Naive thymus-derived CD4-positive, alpha-beta T cell (primary cell): Measurements from ENCODE around the gene PLEKHA7. TPM values are rescaled to one million over a fixed set of nuclear protein-coding genes. Genes with fewer than 3 reads are reported as not detected.

Experiments used
- ATAC-seq: fragments of 150-1000 bp; cut with Tn5 transposase; 2 replicates; pipeline ENCODE4 v1.10.0; 2021; ENCODE audit warnings: mild to moderate bottlenecking, moderate library complexity
- CTCF ChIA-PET: fragments of 350-600 bp; sonication (Branson Sonifier 250); formaldehyde crosslinking; loops from one replicate; lab custom pipeline; 2021; ENCODE audit warnings: antibody characterized with exemption; lab: Charles Lee
- POLR2A ChIA-PET: fragments of 350-600 bp; sonication (Branson Sonifier 250); formaldehyde crosslinking; loops from one replicate; lab custom pipeline; 2021; ENCODE audit warnings: antibody characterized with exemption, inconsistent platforms; lab: Charles Lee
- DNase-seq, 9 donors: peaks; one replicate each; pipeline versions ENCODE4 v3.0.0 to v3.0.0-alpha.2; 2020 to 2022; ENCODE audit warnings: mixed read lengths in 1 of 9
- H3K27ac ChIP-seq: one replicate; pipeline ENCODE4 v1.7.0; 2013; ENCODE audit warnings: mild to moderate bottlenecking, low read depth, low read length, moderate library complexity
- H3K27me3 ChIP-seq, 2 donors: one replicate each; pipeline ENCODE4 v1.7.0; 2013; ENCODE audit warnings: low read length in 2 of 2, mild to moderate bottlenecking in 2 of 2, moderate library complexity in 2 of 2; ENCODE audit not compliant: control insufficient read depth in 2 of 2, insufficient read depth in 2 of 2
- H3K36me3 ChIP-seq, 3 experiments: 1 replicate in 2 of 3; 2 replicates in 1 of 3; pipeline ENCODE4 v1.7.0; 2013; ENCODE audit warnings: low read length in 3 of 3, mild to moderate bottlenecking in 3 of 3, moderate library complexity in 1 of 3; ENCODE audit not compliant: insufficient read depth in 3 of 3, control insufficient read depth in 2 of 3
- H3K4me1 ChIP-seq, 2 donors: one replicate each; pipeline ENCODE4 v1.7.0; 2013; ENCODE audit warnings: low read length in 2 of 2, mild to moderate bottlenecking in 2 of 2, moderate library complexity in 1 of 2; ENCODE audit not compliant: control insufficient read depth in 2 of 2, insufficient read depth in 2 of 2
- H3K4me3 ChIP-seq: 2 replicates; pipeline ENCODE4 v1.7.0; 2013; ENCODE audit warnings: mild to moderate bottlenecking, low read length
- H3K9me3 ChIP-seq, 3 experiments: 1 replicate in 2 of 3; 2 replicates in 1 of 3; pipeline ENCODE4 v1.7.0; 2013; ENCODE audit warnings: low read length in 3 of 3; ENCODE audit not compliant: control insufficient read depth in 2 of 3
- H3K27ac Mint-ChIP-seq, 9 donors: one replicate each; pipeline ENCODE4 v1.8.0; 2020 to 2022; ENCODE audit warnings: mixed read lengths in 9 of 9, mild to moderate bottlenecking in 8 of 9, moderate library complexity in 5 of 9, inconsistent platforms in 2 of 9
- H3K27me3 Mint-ChIP-seq, 5 donors: one replicate each; pipeline ENCODE4 v1.8.0; 2021 to 2022; ENCODE audit warnings: mixed read lengths in 5 of 5, mild to moderate bottlenecking in 1 of 5
- H3K36me3 Mint-ChIP-seq, 5 donors: one replicate each; pipeline ENCODE4 v1.8.0; 2020 to 2022; ENCODE audit warnings: mixed read lengths in 5 of 5, mild to moderate bottlenecking in 3 of 5, inconsistent platforms in 1 of 5
- H3K4me1 Mint-ChIP-seq, 7 donors: one replicate each; pipeline ENCODE4 v1.8.0; 2020 to 2022; ENCODE audit warnings: mixed read lengths in 7 of 7, mild to moderate bottlenecking in 3 of 7, inconsistent platforms in 1 of 7
- H3K4me3 Mint-ChIP-seq, 10 donors: one replicate each; pipeline ENCODE4 v1.8.0; 2020 to 2022; ENCODE audit warnings: mild to moderate bottlenecking in 10 of 10, mixed read lengths in 10 of 10, moderate library complexity in 6 of 10, inconsistent platforms in 2 of 10
- H3K9me3 Mint-ChIP-seq, 11 donors: one replicate each; pipeline ENCODE4 v1.8.0; 2020 to 2022; ENCODE audit warnings: mixed read lengths in 11 of 11, mild to moderate bottlenecking in 4 of 11, inconsistent platforms in 1 of 11, moderate library complexity in 1 of 11
- intact Hi-C, 2 donors: fragments of 100-400 bp; cut with micrococcal nuclease; formaldehyde crosslinking; loops; one replicate each; pipeline ENCODE4 v1.15.1; 2023
- polyA plus RNA-seq, 2 donors: library from polyadenylated mRNA; unstranded; fragments of 300-500 nt; fragmentation: Illumina TruSeq; gene quantifications; one replicate each; pipeline ENCODE4 v1.2.3, GENCODE V29; 2021
- total RNA-seq, 6 experiments: library from RNA in 5 of 6; stranded (reverse) in 5 of 6; gene quantifications; 1 replicate in 5 of 6; 2 replicates in 1 of 6; pipeline ENCODE4 v1.2.3 and lab custom pipeline; 2021 to 2026

Gene PLEKHA7
- total and polyA plus RNA-seq, 7 experiments from 2014 or later, result 0.84 to 4.8 (median 2.4) TPM

- ChIA-PET CTCF (no interaction called here), POLR2A (no interaction called here)
- Mint-ChIP-seq H3K27ac (peak overlapping the region in 5 of 9 donors; percentile 21 to 67 (median 51)), H3K4me3 (no peak overlapping the region), H3K27me3 (no peaks in the 10 kb centered on the region), H3K9me3 (peaks cover 0 to 2% (median 0%) of the 10 kb centered on the region in 11 donors), H3K4me1 (peaks cover 13 to 76% (median 42%) of the 10 kb centered on the region in 7 donors), H3K36me3 (peaks cover 0 to 56% (median 31%) of the 10 kb centered on the region in 5 donors)
- intact Hi-C loops, result no loop called here
- no peak for DNase-seq
- Histone ChIP-seq H3K27ac (peak overlapping the region; percentile 28), H3K4me3 (no peak overlapping the region), H3K36me3 (peaks cover 3 to 53% (median 13%) of the 10 kb centered on the region in 3 experiments), H3K4me1 (peaks cover 15 to 21% of the 10 kb centered on the region in 2 donors), H3K27me3 (no peaks in the 10 kb centered on the region), H3K9me3 (no peaks in the 10 kb centered on the region)
- no peak for ATAC-seq
Observed at GRCh38 chr11:16745950-16746605, 268.1 kb downstream of the PLEKHA7 start.

GRCh38 chr11:16744128-16744725, 270.0 kb downstream of the PLEKHA7 start:
- H3K36me3 Mint-ChIP-seq, result peaks cover 0 to 42% (median 29%) of the 10 kb centered on the region in 5 donors

DNA sequence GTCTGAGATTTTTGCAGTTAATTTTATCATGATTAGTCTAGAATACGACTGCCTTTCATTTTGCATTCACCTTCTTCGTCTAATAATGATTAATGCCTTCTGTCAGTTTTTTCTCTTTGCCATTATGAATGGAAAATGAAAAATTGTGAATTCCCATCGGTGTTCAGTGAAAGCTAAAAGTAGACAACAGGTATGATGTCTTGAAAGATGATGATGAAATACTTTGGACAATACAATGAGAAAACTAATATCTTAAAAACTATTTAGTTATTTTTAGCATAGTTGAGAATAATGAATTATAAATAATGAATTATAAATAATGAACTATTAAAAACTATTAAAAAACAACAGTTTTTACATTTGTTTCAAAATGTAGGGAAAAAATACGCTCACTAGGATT, 270.7 kb downstream of the PLEKHA7 start:
- peaks cover 0 to 42% (median 25%) of the 10 kb centered on the region in 5 donors for H3K36me3 Mint-ChIP-seq
- peaks cover 0 to 2% (median 0%) of the 10 kb centered on the region in 11 donors for H3K9me3 Mint-ChIP-seq
- Histone ChIP-seq H3K36me3 (peaks cover 3 to 38% (median 6%) of the 10 kb centered on the region in 3 experiments), H3K9me3 (no peaks in the 10 kb centered on the region), H3K27ac (no peak overlapping the region), H3K4me1 (peaks cover 28 to 34% of the 10 kb centered on the region in 2 donors), H3K4me3 (no peak overlapping the region), H3K27me3 (no peaks in the 10 kb centered on the region)
- no peaks in the 10 kb centered on the region for H3K27me3 Mint-ChIP-seq
- peak overlapping the region in 7 of 10 donors; percentile 6 to 63 (median 47) for H3K4me3 Mint-ChIP-seq
- H3K4me1 Mint-ChIP-seq, result peaks cover 5 to 65% (median 43%) of the 10 kb centered on the region in 7 donors
- DNase-seq, result no peak
- no peak for ATAC-seq
- peak overlapping the region in 5 of 9 donors; percentile 20 to 75 (median 56) for H3K27ac Mint-ChIP-seq
- ChIA-PET POLR2A (no interaction called here), CTCF (no interaction called here)
- intact Hi-C loops, result no loop called here

More at GRCh38 chr11:16744128-16744725, 270.0 kb downstream of the PLEKHA7 start:
- intact Hi-C loops, result no loop called here
- ChIA-PET CTCF (no interaction called here), POLR2A (no interaction called here)
- peak overlapping the region; percentile 29 for H3K27ac ChIP-seq
- H3K4me3 ChIP-seq, result no peak overlapping the region
- Mint-ChIP-seq H3K4me1 (peaks cover 5 to 68% (median 43%) of the 10 kb centered on the region in 7 donors), H3K9me3 (peaks cover 0 to 2% (median 0%) of the 10 kb centered on the region in 11 donors), H3K4me3 (peak overlapping the region in 9 of 10 donors; percentile 1 to 56 (median 16)), H3K27me3 (no peaks in the 10 kb centered on the region), H3K27ac (peak overlapping the region in 5 of 9 donors; percentile 7 to 82 (median 49))
- ATAC-seq, result no peak
- H3K9me3 ChIP-seq, result no peaks in the 10 kb centered on the region
- no peaks in the 10 kb centered on the region for H3K27me3 ChIP-seq
- DNase-seq, result no peak
- peaks cover 3 to 34% (median 6%) of the 10 kb centered on the region in 3 experiments for H3K36me3 ChIP-seq
- H3K4me1 ChIP-seq, result peaks cover 28 to 34% of the 10 kb centered on the region in 2 donors

GRCh38 chr11:16741473-16741872, 272.7 kb downstream of the PLEKHA7 start:
- no peaks in the 10 kb centered on the region for H3K27me3 ChIP-seq
- no peaks in the 10 kb centered on the region for H3K9me3 ChIP-seq
- peaks cover 0 to 33% (median 19%) of the 10 kb centered on the region in 5 donors for H3K36me3 Mint-ChIP-seq
- ChIA-PET CTCF (no interaction called here), POLR2A (interaction anchor here (1.0 kb wide), 1 partner anchor 21 kb away, joined by 3 read pairs; no protein-coding TSS in a partner anchor)
- no peak overlapping the region for H3K4me3 ChIP-seq
- ATAC-seq (no peak), DNase-seq (no peak)
- H3K9me3 Mint-ChIP-seq, result peaks cover 0 to 2% (median 0%) of the 10 kb centered on the region in 11 donors
- peak overlapping the region; percentile 2 for H3K27ac ChIP-seq
- H3K27ac Mint-ChIP-seq, result peak overlapping the region in 5 of 9 donors; percentile 35 to 79 (median 64)
- peaks cover 28 to 34% of the 10 kb centered on the region in 2 donors for H3K4me1 ChIP-seq
- H3K4me1 Mint-ChIP-seq, result peaks cover 6 to 60% (median 43%) of the 10 kb centered on the region in 7 donors
- intact Hi-C loops, result no loop called here
- H3K36me3 ChIP-seq, result peaks cover 0 to 18% (median 0%) of the 10 kb centered on the region in 3 experiments
- no peaks in the 10 kb centered on the region for H3K27me3 Mint-ChIP-seq
- H3K4me3 Mint-ChIP-seq, result peak overlapping the region in 8 of 10 donors; percentile 10 to 81 (median 74)

- Mint-ChIP-seq H3K4me1 (peaks cover 6 to 37% (median 24%) of the 10 kb centered on the region in 7 donors), H3K36me3 (peaks cover 0 to 15% (median 6%) of the 10 kb centered on the region in 5 donors), H3K4me3 (no peak overlapping the region), H3K27ac (no peak overlapping the region), H3K9me3 (no peaks in the 10 kb centered on the region), H3K27me3 (peaks cover 0 to 3% (median 0%) of the 10 kb centered on the region in 5 donors)
- no peaks in the 10 kb centered on the region for H3K9me3 ChIP-seq
- ATAC-seq, result no peak
- H3K4me1 ChIP-seq, result peaks cover 28 to 34% of the 10 kb centered on the region in 2 donors
- H3K27me3 ChIP-seq, result no peaks in the 10 kb centered on the region
- DNase-seq, result peak in 4 of 9 donors; percentile 14 to 43 (median 26)
- POLR2A ChIA-PET, result interaction anchor here (0.6 to 3.3 kb wide), 10 partner anchors 9 to 1656 kb away, joined by 3 to 26 read pairs (median 3); partner anchors contain the start of gene SERGEF
- H3K27ac ChIP-seq, result peak overlapping the region; percentile 98
- intact Hi-C loops, result loop anchor here (1.0 to 10.0 kb wide), 12 partner anchors 133 to 1895 kb away; partner anchors contain the start of genes RPS13 (in 2 of the 2), SERGEF (in 2 of the 2), NCR3LG1 (in 1 of the 2) and NUCB2 (in 1 of the 2)
- CTCF ChIA-PET, result interaction anchor here (0.7 kb wide), 1 partner anchor 407 kb away, joined by 3 read pairs; no protein-coding TSS in a partner anchor
- peaks cover 0 to 4% (median 0%) of the 10 kb centered on the region in 3 experiments for H3K36me3 ChIP-seq
- peak overlapping the region; percentile 92 for H3K4me3 ChIP-seq
Observed at GRCh38 chr11:16738947-16739815, 275.0 kb downstream of the PLEKHA7 start.
